ENCODE data around the gene RETN. TPM values are rescaled to one million over a fixed set of nuclear protein-coding genes. Genes with fewer than 3 reads are reported as not detected.
A peak's percentile ranks its signal among the peaks of the same experiment; 100 is the strongest.
"Not testable (repeated sequence)": the region's sequence is repeated elsewhere in the genome, so short reads cannot be mapped to it uniquely, and the experiment has no call there.

The RETN gene
- polyA plus RNA-seq, 1 donor, result 1.1 TPM

DNA sequence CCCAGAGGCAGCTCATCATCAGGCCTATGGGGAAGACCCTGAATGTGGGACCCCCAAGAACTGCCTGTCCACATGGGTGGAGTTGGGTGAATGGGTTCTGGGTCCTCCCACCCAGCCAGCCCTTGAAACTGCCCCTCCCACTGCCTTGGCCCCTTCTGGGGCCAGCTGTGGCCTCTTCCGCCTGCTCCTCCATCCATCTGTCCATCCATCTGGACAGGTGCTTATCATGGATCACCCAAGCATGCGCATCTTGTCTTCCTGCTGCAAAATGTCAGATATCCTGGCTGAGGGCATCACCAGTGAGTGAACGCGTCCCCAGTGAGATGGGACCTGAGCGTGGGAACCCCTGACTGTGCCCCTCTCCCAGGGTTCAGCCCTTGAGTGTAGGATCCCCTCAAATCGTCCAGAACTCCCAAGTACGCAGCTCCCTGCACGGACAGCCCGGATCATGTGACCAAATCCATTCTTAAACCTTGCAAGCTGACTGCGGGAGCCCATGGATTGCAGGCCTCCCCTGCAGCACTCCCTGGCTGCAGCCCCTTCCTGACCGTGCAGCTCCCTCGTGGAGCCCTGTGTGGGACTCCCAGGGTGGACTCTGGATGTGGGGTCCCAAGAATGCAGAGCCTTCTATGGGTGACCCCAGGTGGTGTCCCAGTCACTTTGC, 29.9 kb upstream of the RETN start:
- no peaks in the 10 kb centered on the region for H3K9me3 ChIP-seq (ENCODE audit: control insufficient read depth, low read depth, low read length)
- no peak for DNase-seq
- H3K4me3 ChIP-seq (ENCODE audit: low read length), result no peak overlapping the region
- peaks cover 16% of the 10 kb centered on the region for H3K36me3 ChIP-seq (ENCODE audit: control insufficient read depth, insufficient read depth, low read length)
- H3K4me1 ChIP-seq (ENCODE audit: control insufficient read depth, insufficient read depth, low read length), result peaks cover 9% of the 10 kb centered on the region
- H3K27ac ChIP-seq (ENCODE audit: low read length), result no peak overlapping the region
- WGBS (ENCODE audit: insufficient coverage, low lambda C conversion rate), result no CpG with 5 or more reads among the region's 12 CpGs
- H3K27me3 ChIP-seq (ENCODE audit: control insufficient read depth, insufficient read depth, low read length), result peaks cover 7% of the 10 kb centered on the region

- Histone ChIP-seq H3K36me3 (ENCODE audit: control insufficient read depth, insufficient read depth, low read length) (peaks cover 21% of the 10 kb centered on the region), H3K4me1 (ENCODE audit: control insufficient read depth, insufficient read depth, low read length) (peaks cover 9% of the 10 kb centered on the region)
These were observed 28.9 kb upstream of the RETN start for GRCh38 chr19:7639863-7640348.

GRCh38 chr19:7640803-7641202, 28.0 kb upstream of the RETN start:
- Histone ChIP-seq H3K4me1 (ENCODE audit: control insufficient read depth, insufficient read depth, low read length) (peaks cover 9% of the 10 kb centered on the region), H3K36me3 (ENCODE audit: control insufficient read depth, insufficient read depth, low read length) (peaks cover 25% of the 10 kb centered on the region), H3K9me3 (ENCODE audit: control insufficient read depth, low read depth, low read length) (no peaks in the 10 kb centered on the region), H3K27me3 (ENCODE audit: control insufficient read depth, insufficient read depth, low read length) (peaks cover 5% of the 10 kb centered on the region), H3K4me3 (ENCODE audit: low read length) (no peak overlapping the region), H3K27ac (ENCODE audit: low read length) (no peak overlapping the region)
- no peak for DNase-seq
- 100% methylated on average over 1 of the region's 11 CpGs for WGBS (ENCODE audit: insufficient coverage, low lambda C conversion rate)

More at GRCh38 chr19:7639863-7640348, 28.9 kb upstream of the RETN start:
- WGBS (ENCODE audit: insufficient coverage, low lambda C conversion rate), result no CpG with 5 or more reads among the region's 13 CpGs
- no peak overlapping the region for H3K4me3 ChIP-seq (ENCODE audit: low read length)
- peaks cover 7% of the 10 kb centered on the region for H3K27me3 ChIP-seq (ENCODE audit: control insufficient read depth, insufficient read depth, low read length)
- DNase-seq, result no peak
- H3K27ac ChIP-seq (ENCODE audit: low read length), result no peak overlapping the region
- H3K9me3 ChIP-seq (ENCODE audit: control insufficient read depth, low read depth, low read length), result no peaks in the 10 kb centered on the region

GRCh38 chr19:7641290-7642276, 27.3 kb upstream of the RETN start:
- DNase-seq, result no peak
- peaks cover 27% of the 10 kb centered on the region for H3K36me3 ChIP-seq (ENCODE audit: control insufficient read depth, insufficient read depth, low read length)
- H3K9me3 ChIP-seq (ENCODE audit: control insufficient read depth, low read depth, low read length), result no peaks in the 10 kb centered on the region
- no peak overlapping the region for H3K27ac ChIP-seq (ENCODE audit: low read length)
- no peaks in the 10 kb centered on the region for H3K27me3 ChIP-seq (ENCODE audit: control insufficient read depth, insufficient read depth, low read length)
- H3K4me3 ChIP-seq (ENCODE audit: low read length), result no peak overlapping the region
- peaks cover 9% of the 10 kb centered on the region for H3K4me1 ChIP-seq (ENCODE audit: control insufficient read depth, insufficient read depth, low read length)
- no CpG with 5 or more reads among the region's 43 CpGs for WGBS (ENCODE audit: insufficient coverage, low lambda C conversion rate)

- no peaks in the 10 kb centered on the region for H3K9me3 ChIP-seq (ENCODE audit: control insufficient read depth, low read depth, low read length)
- WGBS (ENCODE audit: insufficient coverage, low lambda C conversion rate), result no CpG with 5 or more reads among the region's 27 CpGs
- peaks cover 32% of the 10 kb centered on the region for H3K36me3 ChIP-seq (ENCODE audit: control insufficient read depth, insufficient read depth, low read length)
- no peak overlapping the region for H3K4me3 ChIP-seq (ENCODE audit: low read length)
- H3K4me1 ChIP-seq (ENCODE audit: control insufficient read depth, insufficient read depth, low read length), result peaks cover 6% of the 10 kb centered on the region
- DNase-seq, result no peak
- no peaks in the 10 kb centered on the region for H3K27me3 ChIP-seq (ENCODE audit: control insufficient read depth, insufficient read depth, low read length)
- no peak overlapping the region for H3K27ac ChIP-seq (ENCODE audit: low read length)
These were observed 26.4 kb upstream of the RETN start for GRCh38 chr19:7642295-7643030.

DNA sequence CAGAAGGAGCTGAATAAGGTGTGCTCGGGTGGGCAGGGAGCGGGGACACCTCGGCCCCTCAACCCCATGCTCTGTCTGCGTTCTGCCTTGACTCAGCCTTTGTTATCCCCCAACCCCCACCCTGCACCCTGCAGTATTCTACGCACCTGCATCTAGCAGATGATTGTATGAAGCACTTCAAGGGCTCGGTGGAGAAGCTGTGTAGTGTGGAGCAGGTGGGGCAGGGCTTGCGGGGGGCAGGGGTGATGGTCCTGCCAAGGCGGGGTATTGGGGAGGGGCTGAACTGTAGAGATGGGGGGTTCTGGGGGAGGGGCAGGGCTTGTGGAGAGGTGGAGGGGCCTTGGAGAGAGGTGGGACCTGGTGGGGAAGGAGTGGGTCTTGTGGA, 25.8 kb upstream of the RETN start:
- Histone ChIP-seq H3K9me3 (ENCODE audit: control insufficient read depth, low read depth, low read length) (no peaks in the 10 kb centered on the region), H3K4me1 (ENCODE audit: control insufficient read depth, insufficient read depth, low read length) (peaks cover 3% of the 10 kb centered on the region), H3K27me3 (ENCODE audit: control insufficient read depth, insufficient read depth, low read length) (no peaks in the 10 kb centered on the region), H3K36me3 (ENCODE audit: control insufficient read depth, insufficient read depth, low read length) (peaks cover 32% of the 10 kb centered on the region), H3K27ac (ENCODE audit: low read length) (no peak overlapping the region), H3K4me3 (ENCODE audit: low read length) (no peak overlapping the region)
- DNase-seq, result no peak
- no CpG with 5 or more reads among the region's 8 CpGs for WGBS (ENCODE audit: insufficient coverage, low lambda C conversion rate)

DNA sequence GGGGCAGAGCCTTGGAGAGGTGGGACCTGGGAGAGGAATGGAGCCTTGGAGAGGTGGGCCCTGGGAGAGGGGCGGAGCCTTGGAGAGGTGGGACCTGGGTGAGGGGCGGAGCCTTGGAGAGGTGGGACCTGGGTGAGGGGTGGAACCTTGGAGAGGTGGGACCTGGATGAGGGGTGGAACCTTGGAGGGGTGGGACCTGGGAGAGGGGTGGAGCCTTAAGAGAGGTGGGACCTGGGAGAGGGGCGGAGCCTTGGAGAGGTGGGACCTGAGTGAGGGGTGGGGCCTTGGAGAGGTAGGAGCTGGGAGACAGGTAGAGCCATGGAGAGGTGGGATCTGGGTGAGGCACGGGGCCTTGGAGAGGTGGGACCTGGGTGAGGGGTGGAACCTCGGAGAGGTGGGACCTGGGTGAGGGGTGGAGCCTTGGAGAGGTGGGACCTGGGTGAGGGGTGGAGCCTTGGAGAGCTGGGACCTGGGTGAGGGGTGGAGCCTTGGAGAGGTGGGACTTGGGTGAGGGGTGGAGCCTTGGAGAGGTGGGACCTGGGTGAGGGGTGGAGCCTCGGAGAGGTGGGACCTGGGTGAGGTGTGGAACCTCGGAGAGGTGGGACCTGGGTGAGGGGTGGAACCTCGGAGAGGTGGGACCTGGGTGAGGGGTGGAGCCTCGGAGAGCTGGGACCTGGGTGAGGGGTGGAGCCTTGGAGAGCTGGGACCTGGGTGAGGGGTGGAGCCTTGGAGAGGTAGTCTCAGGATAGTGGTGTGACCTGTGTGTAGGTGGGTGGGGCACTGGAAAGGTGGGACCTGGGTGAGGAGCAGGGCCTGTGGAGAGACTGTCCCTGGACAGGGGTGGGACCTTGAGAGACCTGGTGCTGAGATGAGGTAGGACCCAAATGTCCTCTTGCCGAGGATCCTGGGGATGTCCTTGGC, 25.0 kb upstream of the RETN start:
- not testable (repeated sequence) for H3K4me1 ChIP-seq (ENCODE audit: control insufficient read depth, insufficient read depth, low read length); H3K27ac ChIP-seq (ENCODE audit: low read length); H3K27me3 ChIP-seq (ENCODE audit: control insufficient read depth, insufficient read depth, low read length); H3K4me3 ChIP-seq (ENCODE audit: low read length); H3K9me3 ChIP-seq (ENCODE audit: control insufficient read depth, low read depth, low read length)
- H3K36me3 ChIP-seq (ENCODE audit: control insufficient read depth, insufficient read depth, low read length), result peaks cover 28% of the 10 kb centered on the region
- DNase-seq, result peak in 1 of 2 donors; percentile 35
- no CpG with 5 or more reads among the region's 10 CpGs for WGBS (ENCODE audit: insufficient coverage, low lambda C conversion rate)

DNA sequence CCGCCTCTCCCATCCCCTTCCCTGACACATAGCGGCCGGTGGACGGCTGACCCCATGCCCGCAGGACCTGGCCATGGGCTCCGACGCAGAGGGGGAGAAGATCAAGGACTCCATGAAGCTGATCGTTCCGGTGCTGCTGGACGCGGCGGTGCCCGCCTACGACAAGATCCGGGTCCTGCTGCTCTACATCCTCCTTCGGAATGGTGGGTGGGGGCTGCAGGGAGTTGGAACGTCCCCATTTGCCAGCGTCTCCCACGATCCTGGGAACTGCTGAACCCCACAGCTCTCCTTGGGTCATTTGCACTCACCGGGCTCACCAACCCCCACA, 24.3 kb upstream of the RETN start:
- no peak for DNase-seq
- WGBS (ENCODE audit: insufficient coverage, low lambda C conversion rate), result no CpG with 5 or more reads among the region's 20 CpGs
- no peak overlapping the region for H3K27ac ChIP-seq (ENCODE audit: low read length)

DNA sequence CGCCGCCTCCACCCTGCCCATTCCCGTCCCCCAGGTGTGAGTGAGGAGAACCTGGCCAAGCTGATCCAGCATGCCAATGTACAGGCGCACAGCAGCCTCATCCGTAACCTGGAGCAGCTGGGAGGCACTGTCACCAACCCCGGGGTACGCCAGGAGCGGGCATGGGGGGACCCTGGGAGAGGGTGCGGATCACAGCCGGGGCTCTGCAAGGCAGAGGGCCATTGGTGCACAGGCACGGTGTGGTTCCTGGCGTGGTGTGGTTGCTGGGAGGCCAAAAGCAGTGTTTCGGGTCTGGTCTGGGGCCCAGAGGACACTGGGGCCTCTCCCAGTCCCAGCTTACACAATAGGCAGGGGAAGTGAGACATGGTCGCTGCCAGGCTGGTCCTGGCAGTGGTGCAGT, 23.7 kb upstream of the RETN start:
- no peak for DNase-seq
- H3K27me3 ChIP-seq (ENCODE audit: control insufficient read depth, insufficient read depth, low read length), result no peaks in the 10 kb centered on the region
- no CpG with 5 or more reads among the region's 14 CpGs for WGBS (ENCODE audit: insufficient coverage, low lambda C conversion rate)
- no peaks in the 10 kb centered on the region for H3K9me3 ChIP-seq (ENCODE audit: control insufficient read depth, low read depth, low read length)
- no peak overlapping the region for H3K4me3 ChIP-seq (ENCODE audit: low read length)
- H3K36me3 ChIP-seq (ENCODE audit: control insufficient read depth, insufficient read depth, low read length), result peaks cover 23% of the 10 kb centered on the region
- no peaks in the 10 kb centered on the region for H3K4me1 ChIP-seq (ENCODE audit: control insufficient read depth, insufficient read depth, low read length)
- H3K27ac ChIP-seq (ENCODE audit: low read length), result no peak overlapping the region

More for the DNA sequence above, 24.3 kb upstream of the RETN start:
- Histone ChIP-seq H3K36me3 (ENCODE audit: control insufficient read depth, insufficient read depth, low read length) (peaks cover 25% of the 10 kb centered on the region), H3K27me3 (ENCODE audit: control insufficient read depth, insufficient read depth, low read length) (no peaks in the 10 kb centered on the region), H3K4me3 (ENCODE audit: low read length) (no peak overlapping the region), H3K9me3 (ENCODE audit: control insufficient read depth, low read depth, low read length) (no peaks in the 10 kb centered on the region), H3K4me1 (ENCODE audit: control insufficient read depth, insufficient read depth, low read length) (no peaks in the 10 kb centered on the region)

All from large intestine (tissue), 3 donors.